ENCODE measurements around the gene SLC25A22. TPM values are rescaled to one million over a fixed set of nuclear protein-coding genes. Genes with fewer than 3 reads are reported as not detected.

Gene SLC25A22
- polyA plus RNA-seq, 1 experiment, result 25.5 TPM

DNA sequence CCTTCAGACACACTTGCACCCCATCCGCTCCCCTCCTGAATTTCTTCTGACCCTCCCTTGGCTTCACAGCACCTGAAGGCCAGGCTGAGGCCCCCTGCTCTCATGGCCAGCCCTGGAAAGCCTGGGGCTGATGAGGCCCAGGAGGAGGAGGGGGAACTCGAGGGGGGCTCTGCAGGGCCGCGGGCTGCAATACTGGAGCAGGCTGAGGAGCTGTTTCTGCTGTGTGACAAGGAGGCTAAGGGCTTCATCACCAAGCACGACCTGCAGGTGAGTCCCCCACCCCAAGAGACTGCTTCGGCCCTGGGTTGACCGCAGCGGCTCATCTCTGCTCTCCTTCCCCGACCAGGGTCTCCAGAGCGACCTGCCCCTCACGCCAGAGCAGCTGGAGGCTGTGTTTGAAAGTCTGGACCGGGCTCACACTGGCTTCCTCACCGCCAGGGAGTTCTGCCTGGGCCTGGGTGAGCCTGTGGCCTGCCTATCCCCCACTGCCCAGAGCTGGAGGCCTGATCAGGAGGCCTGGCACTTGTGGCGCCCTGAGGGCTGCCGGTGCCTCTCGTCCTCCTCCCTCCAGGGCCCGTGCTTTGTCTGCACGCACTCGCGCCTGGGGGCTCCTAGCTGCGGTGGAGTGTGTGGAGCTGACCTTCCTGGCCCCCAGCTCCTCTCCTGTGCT lies 30.6 kb upstream of the SLC25A22 start:
- TF ChIP-seq, protein P1, sequence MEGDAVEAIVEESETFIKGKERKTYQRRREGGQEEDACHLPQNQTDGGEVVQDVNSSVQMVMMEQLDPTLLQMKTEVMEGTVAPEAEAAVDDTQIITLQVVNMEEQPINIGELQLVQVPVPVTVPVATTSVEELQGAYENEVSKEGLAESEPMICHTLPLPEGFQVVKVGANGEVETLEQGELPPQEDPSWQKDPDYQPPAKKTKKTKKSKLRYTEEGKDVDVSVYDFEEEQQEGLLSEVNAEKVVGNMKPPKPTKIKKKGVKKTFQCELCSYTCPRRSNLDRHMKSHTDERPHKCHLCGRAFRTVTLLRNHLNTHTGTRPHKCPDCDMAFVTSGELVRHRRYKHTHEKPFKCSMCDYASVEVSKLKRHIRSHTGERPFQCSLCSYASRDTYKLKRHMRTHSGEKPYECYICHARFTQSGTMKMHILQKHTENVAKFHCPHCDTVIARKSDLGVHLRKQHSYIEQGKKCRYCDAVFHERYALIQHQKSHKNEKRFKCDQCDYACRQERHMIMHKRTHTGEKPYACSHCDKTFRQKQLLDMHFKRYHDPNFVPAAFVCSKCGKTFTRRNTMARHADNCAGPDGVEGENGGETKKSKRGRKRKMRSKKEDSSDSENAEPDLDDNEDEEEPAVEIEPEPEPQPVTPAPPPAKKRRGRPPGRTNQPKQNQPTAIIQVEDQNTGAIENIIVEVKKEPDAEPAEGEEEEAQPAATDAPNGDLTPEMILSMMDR (IDR thresholded peaks at IDR 0.05; ENCODE audit: insufficient read depth, low read depth, low read length), result no peak
- POLR2A ChIA-PET, result interaction anchor here (0.6 kb wide), 1 partner anchor 34 kb away, joined by 3 read pairs; no protein-coding TSS in a partner anchor
- H3K27me3 ChIP-seq (ENCODE audit: control insufficient read depth, insufficient read depth, low read length), result no peaks in the 10 kb centered on the region
- no peak overlapping the region for H3K4me3 ChIP-seq (ENCODE audit: low read depth, low read length)
- no peak for DNase-seq (ENCODE audit: low read depth)
- peaks cover 18% of the 10 kb centered on the region for H3K36me3 ChIP-seq (ENCODE audit: control insufficient read depth, insufficient read depth, low read length)
- CTCF ChIA-PET, result interaction anchor here (1.2 to 2.5 kb wide), 3 partner anchors 10 to 20 kb away, joined by 3 to 8 read pairs (median 3); no protein-coding TSS in a partner anchor

DNA sequence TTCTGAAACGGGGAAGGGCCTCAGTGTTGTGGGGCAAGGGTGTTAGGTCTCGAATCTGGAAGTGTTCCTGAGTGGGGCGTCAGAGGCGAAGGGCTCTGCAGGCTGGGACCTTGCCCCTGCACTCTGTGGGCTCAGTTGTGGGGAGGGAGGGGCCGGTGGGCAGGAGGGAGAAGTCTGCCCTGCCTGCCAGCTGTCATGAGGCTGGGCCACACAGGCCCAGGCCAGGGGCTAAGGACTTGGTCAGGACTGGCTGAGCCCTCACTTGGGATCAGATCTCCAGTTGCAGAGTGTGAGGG lies 29.8 kb upstream of the SLC25A22 start, which contains the start of gene CRACR2B:
CRACR2B (plus strand) TSS at position 23 of the 296 bp plus-strand sequence. CDS start 689 bp downstream, outside the sequence.
- ChIA-PET POLR2A (no interaction called here), CTCF (no interaction called here)
- no peak for DNase-seq (ENCODE audit: low read depth)
- TF ChIP-seq, protein P1 (IDR thresholded peaks at IDR 0.05; ENCODE audit: insufficient read depth, low read depth, low read length), result no peak
- H3K36me3 ChIP-seq (ENCODE audit: control insufficient read depth, insufficient read depth, low read length), result peaks cover 20% of the 10 kb centered on the region
- peak within 1 kb of the TSS; percentile 25 for H3K4me3 ChIP-seq (ENCODE audit: low read depth, low read length)
- H3K27me3 ChIP-seq (ENCODE audit: control insufficient read depth, insufficient read depth, low read length), result no peaks in the 10 kb centered on the region

DNA sequence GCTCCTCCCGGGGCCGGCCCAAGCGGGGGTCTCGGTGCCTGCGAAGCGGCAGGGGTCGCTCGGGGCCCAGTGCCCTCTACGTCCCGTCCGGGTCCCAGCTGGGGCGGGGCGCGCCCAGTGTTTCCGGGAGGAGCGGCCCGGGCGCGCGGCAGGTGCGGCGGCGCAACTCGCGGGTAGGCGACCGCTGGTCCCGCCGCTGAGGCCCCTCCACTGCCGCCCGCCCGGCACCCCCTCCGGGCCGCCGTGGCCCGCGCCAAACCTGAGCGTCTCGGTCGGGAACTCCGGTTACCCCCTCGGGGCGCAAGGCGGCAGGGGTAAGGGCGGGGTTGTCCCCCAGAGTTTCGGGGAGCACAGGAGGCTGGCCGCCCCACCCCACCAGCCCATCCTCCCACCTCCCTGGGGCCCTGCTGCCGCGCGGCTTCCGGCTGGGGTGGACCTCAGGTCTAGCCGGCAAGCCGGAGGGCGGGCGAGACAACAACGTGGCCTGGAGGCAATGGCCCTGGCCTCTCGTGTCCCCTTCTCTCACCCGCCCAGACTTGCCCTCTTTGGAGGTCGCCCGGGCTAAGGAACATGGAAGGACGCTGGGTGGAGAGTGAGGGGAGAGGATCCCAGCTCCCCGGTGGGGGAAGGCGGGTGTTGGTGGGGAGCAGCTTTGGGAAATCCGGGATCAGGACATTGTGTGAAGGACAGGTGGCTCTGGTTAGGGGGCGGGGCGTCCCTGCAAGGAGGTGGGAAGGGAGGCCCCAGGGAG lies 29.2 kb upstream of the SLC25A22 start:
- CTCF ChIA-PET, result no interaction called here
- POLR2A ChIA-PET, result no interaction called here
- peak overlapping the region; percentile 25 for H3K4me3 ChIP-seq (ENCODE audit: low read depth, low read length)
- TF ChIP-seq, protein P1 (IDR thresholded peaks at IDR 0.05; ENCODE audit: insufficient read depth, low read depth, low read length), result no peak
- H3K36me3 ChIP-seq (ENCODE audit: control insufficient read depth, insufficient read depth, low read length), result peaks cover 22% of the 10 kb centered on the region
- no peak for DNase-seq (ENCODE audit: low read depth)
- H3K27me3 ChIP-seq (ENCODE audit: control insufficient read depth, insufficient read depth, low read length), result no peaks in the 10 kb centered on the region

DNA sequence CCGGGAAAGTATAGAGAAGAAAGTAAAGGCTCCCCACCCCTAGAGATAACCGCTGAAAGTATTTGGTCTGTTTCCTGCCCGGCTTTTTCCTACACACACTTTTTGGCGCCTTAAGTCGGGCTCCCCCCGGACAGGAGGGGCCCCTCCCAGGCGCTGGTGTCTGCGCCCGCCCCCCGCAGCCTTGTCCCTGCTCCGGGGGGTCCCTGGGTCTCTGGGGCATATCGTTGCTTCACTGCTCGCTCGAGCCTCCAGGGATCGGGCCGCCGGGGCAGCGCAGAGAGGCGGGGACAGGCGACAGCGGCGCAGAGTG lies 28.7 kb upstream of the SLC25A22 start:
- no peak for DNase-seq (ENCODE audit: low read depth)
- ChIA-PET CTCF (no interaction called here), POLR2A (no interaction called here)
- peaks cover 26% of the 10 kb centered on the region for H3K36me3 ChIP-seq (ENCODE audit: control insufficient read depth, insufficient read depth, low read length)
- H3K27me3 ChIP-seq (ENCODE audit: control insufficient read depth, insufficient read depth, low read length), result no peaks in the 10 kb centered on the region
- TF ChIP-seq, protein P1 (IDR thresholded peaks at IDR 0.05; ENCODE audit: insufficient read depth, low read depth, low read length), result no peak
- peak overlapping the region; percentile 25 for H3K4me3 ChIP-seq (ENCODE audit: low read depth, low read length)

DNA sequence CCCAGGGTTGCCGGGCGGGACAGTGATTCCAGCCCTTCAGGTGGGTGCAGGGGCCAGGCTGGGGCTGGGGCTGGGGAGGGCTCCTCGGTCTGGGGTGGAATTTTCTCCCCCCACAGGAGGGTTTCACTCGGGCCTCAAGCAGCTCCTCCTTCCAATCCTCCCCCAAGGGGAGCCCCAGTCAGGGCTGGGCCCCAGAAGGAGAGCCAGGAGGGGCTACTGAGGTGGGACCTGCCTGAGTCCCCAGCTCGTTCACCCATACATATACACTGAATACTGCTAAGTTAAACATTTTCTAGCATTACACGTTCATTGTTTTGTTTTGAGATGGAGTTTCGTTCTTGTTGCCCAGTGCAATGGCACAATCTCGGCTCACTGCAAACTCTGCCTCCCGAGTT lies 28.1 kb upstream of the SLC25A22 start:
- CTCF ChIA-PET, result no interaction called here
- DNase-seq (ENCODE audit: low read depth), result no peak
- H3K4me3 ChIP-seq (ENCODE audit: low read depth, low read length), result no peak overlapping the region
- H3K27me3 ChIP-seq (ENCODE audit: control insufficient read depth, insufficient read depth, low read length), result no peaks in the 10 kb centered on the region
- H3K36me3 ChIP-seq (ENCODE audit: control insufficient read depth, insufficient read depth, low read length), result peaks cover 30% of the 10 kb centered on the region
- POLR2A ChIA-PET, result no interaction called here
- TF ChIP-seq, protein P1 (IDR thresholded peaks at IDR 0.05; ENCODE audit: insufficient read depth, low read depth, low read length), result no peak

All from BJ (cell line).